Head of caudate nucleus (tissue), 42 donors: ENCODE results near the gene PPP1R13L.

Experiments used
- DNase-seq, 42 donors: peaks; one replicate each; pipeline versions ENCODE4 v3.0.0 to v3.0.0-alpha.2; 2020 to 2021; ENCODE audit warnings: mixed read lengths in 7 of 42
- intact Hi-C: fragments of 100-400 bp; cut with DNase I; formaldehyde crosslinking; loops from one replicate; pipeline ENCODE4 v1.15.0; 2022

PPP1R13L gene

GRCh38 chr19:45382426-45382825, 22.4 kb downstream of the PPP1R13L start:
- DNase-seq, result no peak
- intact Hi-C loops, result no loop called here

GRCh38 chr19:45380107-45380506, 24.8 kb downstream of the PPP1R13L start:
- peak in 26 of 42 donors; percentile 18 to 83 (median 43) for DNase-seq
- intact Hi-C loops, result no loop called here

- DNase-seq, result no peak
- intact Hi-C loops, result no loop called here
Observed at GRCh38 chr19:45376045-45376724, 28.7 kb downstream of the PPP1R13L start.

- peak; percentile 95 to 100 (median 98) for DNase-seq
- intact Hi-C loops, result no loop called here
Observed at GRCh38 chr19:45370410-45371204, 34.3 kb downstream of the PPP1R13L start, which contains the start of gene ERCC2. TSS of gene ERCC2 (minus strand) at chr19:45370573. CDS start at chr19:45370540, 33 bp downstream.

- no peak for DNase-seq
- intact Hi-C loops, result no loop called here
Observed at GRCh38 chr19:45368737-45369340, 36.0 kb downstream of the PPP1R13L start.

- intact Hi-C loops, result no loop called here
- no peak for DNase-seq
Observed at GRCh38 chr19:45368127-45368526, 36.7 kb downstream of the PPP1R13L start.

- DNase-seq, result no peak
- intact Hi-C loops, result no loop called here
Observed at GRCh38 chr19:45364696-45365095, 40.2 kb downstream of the PPP1R13L start.

- intact Hi-C loops, result no loop called here
- no peak for DNase-seq
Observed at GRCh38 chr19:45363861-45364459, 40.9 kb downstream of the PPP1R13L start.

GRCh38 chr19:45362291-45362690, 42.6 kb downstream of the PPP1R13L start:
- intact Hi-C loops, result no loop called here

GRCh38 chr19:45361608-45362007, 43.3 kb downstream of the PPP1R13L start:
- intact Hi-C loops, result no loop called here
- no peak for DNase-seq

More at GRCh38 chr19:45362291-45362690, 42.6 kb downstream of the PPP1R13L start:
- no peak for DNase-seq

- intact Hi-C loops, result no loop called here
- no peak for DNase-seq
Observed at GRCh38 chr19:45358213-45358792, 46.6 kb downstream of the PPP1R13L start.

GRCh38 chr19:45357445-45357783, 47.5 kb downstream of the PPP1R13L start:
- DNase-seq, result no peak
- intact Hi-C loops, result no loop called here

GRCh38 chr19:45356760-45357444, 48.0 kb downstream of the PPP1R13L start:
- intact Hi-C loops, result no loop called here
- DNase-seq, result no peak

- intact Hi-C loops, result no loop called here
- DNase-seq, result no peak
Observed at GRCh38 chr19:45355910-45356309, 49.0 kb downstream of the PPP1R13L start.

GRCh38 chr19:45355402-45355801, 49.5 kb downstream of the PPP1R13L start:
- no peak for DNase-seq
- intact Hi-C loops, result no loop called here

- DNase-seq, result peak in 19 of 42 donors; percentile 6 to 67 (median 23)
- intact Hi-C loops, result no loop called here
Observed at GRCh38 chr19:45354241-45354842, 50.5 kb downstream of the PPP1R13L start.

GRCh38 chr19:45352914-45353796, 51.7 kb downstream of the PPP1R13L start:
- DNase-seq, result no peak
- intact Hi-C loops, result no loop called here
